Body of pancreas (tissue), 4 donors: ENCODE results near the gene FAM120AOS. TPM values are rescaled to one million over a fixed set of nuclear protein-coding genes. Genes with fewer than 3 reads are reported as not detected.

Source experiments
- ATAC-seq: fragments of 150-250 bp; one replicate; pipeline ENCODE4 v1.9.1; 2016
- DNase-seq, 4 donors: peaks; one replicate each; pipeline ENCODE4 v3.0.0-alpha.2; 2019
- H3K27ac ChIP-seq, 4 donors: fragments of 200-600 bp; sonication (generic); 1 replicate in 3 of 4; 2 replicates in 1 of 4; pipeline versions ENCODE4 v1.5.1 to v1.6.1; 2016 to 2019; ENCODE audit warnings: mild to moderate bottlenecking in 1 of 4, mixed read lengths in 1 of 4, moderate library complexity in 1 of 4
- H3K27me3 ChIP-seq, 2 donors: fragments of 200-600 bp; sonication (generic); one replicate each; pipeline ENCODE4 v1.6.0; 2016; ENCODE audit warnings: mild to moderate bottlenecking in 1 of 2
- H3K36me3 ChIP-seq, 2 donors: fragments of 200-600 bp; sonication (generic); replicated peaks in 1 of 2; 2 replicates each; pipeline ENCODE4 v1.5.1; 2016; ENCODE audit warnings: low read depth in 2 of 2; ENCODE audit not compliant: insufficient read depth in 1 of 2
- H3K4me1 ChIP-seq: fragments of 200-600 bp; sonication (generic); one replicate; pipeline ENCODE4 v1.6.0; 2016
- H3K4me3 ChIP-seq, 2 donors: fragments of 200-600 bp; sonication (generic); 1 replicate in 1 of 2; 2 replicates in 1 of 2; pipeline ENCODE4 v1.5.1; 2016 to 2019
- H3K9me3 ChIP-seq, 3 donors: fragments of 200-600 bp; sonication (generic); 1 replicate in 2 of 3; 2 replicates in 1 of 3; pipeline ENCODE4 v1.5.1; 2016
- CTCF ChIP-seq, 7 experiments: fragments of 450-650 bp in 4 of 7; fragments of 200-600 bp in 3 of 7; sonication (generic) in 3 of 7; IDR thresholded peaks; one replicate each; pipeline ENCODE4 v1.5.1; 2016 to 2019; ENCODE audit warnings: antibody characterized with exemption in 7 of 7
- POLR2A ChIP-seq, 3 donors: fragments of 450-650 bp; IDR thresholded peaks; one replicate each; pipeline ENCODE4 v1.6.1; 2016; ENCODE audit warnings: antibody characterized with exemption in 3 of 3, mild to moderate bottlenecking in 2 of 3
- WGBS, 2 donors: methylation state at CpG; one replicate each; pipeline ENCODE4 v1.1.5; 2017; 5-methylcytosine and 5-hydroxymethylcytosine counted together
- intact Hi-C: fragments of 100-400 bp; cut with DNase I; formaldehyde crosslinking; loops from one replicate; pipeline ENCODE4 v1.15.1; 2023
- total RNA-seq, 2 donors: library from RNA; depleted of rRNA; stranded (reverse); fragments of >200 nt; gene quantifications; one replicate each; pipeline ENCODE4 v1.1.0, GENCODE V29; 2016

FAM120AOS gene
- total RNA-seq, 2 donors from 2014 or later, result 35.0 to 44.5 TPM

DNA sequence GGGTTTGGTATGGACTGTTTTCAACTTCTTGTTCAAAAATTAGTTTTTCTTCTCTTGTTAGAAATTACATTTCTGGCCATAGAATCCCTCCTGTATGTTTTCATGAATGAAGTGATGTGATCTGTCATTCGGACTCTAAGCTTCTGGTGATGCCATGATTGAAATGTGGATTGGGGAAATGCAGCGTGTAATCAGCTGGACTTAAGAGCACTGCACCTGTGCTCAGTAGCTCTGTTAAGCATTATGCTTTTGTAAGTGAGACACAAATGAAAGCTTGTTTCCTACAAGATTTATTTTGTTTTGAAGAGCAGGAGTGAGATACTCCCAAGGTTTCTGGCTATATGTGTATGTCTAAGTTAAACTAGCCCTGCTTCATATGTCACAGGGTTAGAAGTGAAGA lies 24.0 kb upstream of the FAM120AOS start:
- Histone ChIP-seq H3K27ac (no peak overlapping the region), H3K27me3 (no peaks in the 10 kb centered on the region), H3K36me3 (no peaks in the 10 kb centered on the region), H3K4me3 (no peak overlapping the region), H3K9me3 (no peaks in the 10 kb centered on the region), H3K4me1 (no peaks in the 10 kb centered on the region)
- 71 to 72% methylated on average over 2 of the region's 2 CpGs for WGBS, 2 donors
- no peak for TF ChIP-seq POLR2A (IDR thresholded peaks at IDR 0.05)
- no peak for TF ChIP-seq CTCF (IDR thresholded peaks at IDR 0.05)
- intact Hi-C loops, result no loop called here
- ATAC-seq, result no peak
- no peak for DNase-seq

DNA sequence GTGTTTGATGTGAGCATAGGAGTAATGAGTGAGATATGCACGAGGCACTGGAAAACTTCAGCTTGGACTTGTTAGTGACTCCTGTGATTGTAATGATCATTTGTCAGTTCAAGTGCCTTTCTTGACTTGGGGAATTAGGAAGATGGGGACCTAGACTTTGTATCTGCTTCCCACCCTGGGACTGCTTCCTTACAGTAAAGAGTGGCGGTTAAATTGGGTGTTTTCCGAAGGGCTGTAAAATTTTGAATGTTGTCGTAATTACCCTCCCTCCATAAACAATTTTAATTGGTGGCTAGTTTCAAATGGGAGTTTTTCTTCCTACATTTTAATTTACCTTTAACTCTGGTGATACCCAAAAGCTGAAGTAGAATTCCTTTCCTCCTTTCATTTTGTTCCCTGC lies 23.5 kb upstream of the FAM120AOS start:
- intact Hi-C loops, result no loop called here
- no peaks in the 10 kb centered on the region for H3K36me3 ChIP-seq
- no peaks in the 10 kb centered on the region for H3K27me3 ChIP-seq
- TF ChIP-seq CTCF (IDR thresholded peaks at IDR 0.05) (no peak), POLR2A (IDR thresholded peaks at IDR 0.05) (no peak)
- H3K4me3 ChIP-seq, result no peak overlapping the region
- H3K27ac ChIP-seq, result no peak overlapping the region
- no peak for ATAC-seq
- no peak for DNase-seq
- H3K9me3 ChIP-seq, result no peaks in the 10 kb centered on the region
- WGBS, 2 donors, result 92 to 94% methylated on average over 4 of the region's 4 CpGs
- H3K4me1 ChIP-seq, result no peaks in the 10 kb centered on the region

- H3K4me1 ChIP-seq, result no peaks in the 10 kb centered on the region
- no peak overlapping the region for H3K27ac ChIP-seq
- DNase-seq, result no peak
- 90 to 92% methylated on average over 3 of the region's 3 CpGs for WGBS, 2 donors
- no peaks in the 10 kb centered on the region for H3K9me3 ChIP-seq
- no peaks in the 10 kb centered on the region for H3K36me3 ChIP-seq
- TF ChIP-seq POLR2A (IDR thresholded peaks at IDR 0.05) (no peak), CTCF (IDR thresholded peaks at IDR 0.05) (no peak)
- no peak for ATAC-seq
- H3K27me3 ChIP-seq, result no peaks in the 10 kb centered on the region
- H3K4me3 ChIP-seq, result no peak overlapping the region
- intact Hi-C loops, result no loop called here
Observed at GRCh38 chr9:93475856-93476255, 22.5 kb upstream of the FAM120AOS start.

DNA sequence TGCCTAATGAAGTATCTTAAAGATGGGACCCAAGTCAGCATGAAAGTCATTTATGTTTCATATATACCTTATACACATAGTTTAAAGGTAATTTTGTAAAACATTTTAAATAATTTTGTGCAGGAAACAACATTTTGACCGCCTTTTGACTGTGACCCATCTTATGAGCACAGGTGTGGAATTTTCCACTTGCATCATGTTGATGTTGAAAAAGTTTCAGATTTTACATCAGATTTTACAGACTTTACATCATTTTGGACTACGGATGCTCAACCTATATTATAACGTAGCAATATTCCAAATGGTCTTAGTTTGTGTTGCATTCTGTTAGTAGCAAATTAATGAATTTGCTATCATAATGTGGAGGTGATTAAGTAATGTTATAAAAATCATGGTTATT lies 21.7 kb upstream of the FAM120AOS start:
- DNase-seq (no peak), ATAC-seq (no peak)
- no peaks in the 10 kb centered on the region for H3K36me3 ChIP-seq
- no peaks in the 10 kb centered on the region for H3K27me3 ChIP-seq
- H3K27ac ChIP-seq, result no peak overlapping the region
- no peak overlapping the region for H3K4me3 ChIP-seq
- no peaks in the 10 kb centered on the region for H3K9me3 ChIP-seq
- intact Hi-C loops, result no loop called here
- TF ChIP-seq CTCF (IDR thresholded peaks at IDR 0.05), result no peak
- TF ChIP-seq POLR2A (IDR thresholded peaks at IDR 0.05), result no peak
- 95 to 98% methylated on average over 3 of the region's 3 CpGs for WGBS, 2 donors
- H3K4me1 ChIP-seq, result peaks cover 6% of the 10 kb centered on the region

GRCh38 chr9:93473411-93473810 lies 20.0 kb upstream of the FAM120AOS start:
- TF ChIP-seq CTCF (IDR thresholded peaks at IDR 0.05) (no peak), POLR2A (IDR thresholded peaks at IDR 0.05) (no peak)
- ATAC-seq, result no peak
- Histone ChIP-seq H3K36me3 (no peaks in the 10 kb centered on the region), H3K4me1 (peaks cover 23% of the 10 kb centered on the region), H3K9me3 (no peaks in the 10 kb centered on the region), H3K27me3 (no peaks in the 10 kb centered on the region), H3K4me3 (no peak overlapping the region), H3K27ac (no peak overlapping the region)
- DNase-seq, result no peak
- 87 to 91% methylated on average over 5 of the region's 5 CpGs for WGBS, 2 donors
- intact Hi-C loops, result no loop called here
